GM19452 (cell line): ENCODE results near the gene AHDC1.
"Not testable (repeated sequence)": the region's sequence is repeated elsewhere in the genome, so short reads cannot be mapped to it uniquely, and the experiment has no call there.

ENCODE experiments used
- ATAC-seq: cut with Tn5 transposase; IDR thresholded peaks from one replicate; pipeline ENCODE4 v1.9.1; 2021; ENCODE audit not compliant: unreplicated experiment

The AHDC1 gene

GRCh38 chr1:27519331-27520258 lies 84.3 kb downstream of the AHDC1 start:
- no peak for ATAC-seq

GRCh38 chr1:27518808-27519207 lies 85.1 kb downstream of the AHDC1 start:
- ATAC-seq = no peak

DNA sequence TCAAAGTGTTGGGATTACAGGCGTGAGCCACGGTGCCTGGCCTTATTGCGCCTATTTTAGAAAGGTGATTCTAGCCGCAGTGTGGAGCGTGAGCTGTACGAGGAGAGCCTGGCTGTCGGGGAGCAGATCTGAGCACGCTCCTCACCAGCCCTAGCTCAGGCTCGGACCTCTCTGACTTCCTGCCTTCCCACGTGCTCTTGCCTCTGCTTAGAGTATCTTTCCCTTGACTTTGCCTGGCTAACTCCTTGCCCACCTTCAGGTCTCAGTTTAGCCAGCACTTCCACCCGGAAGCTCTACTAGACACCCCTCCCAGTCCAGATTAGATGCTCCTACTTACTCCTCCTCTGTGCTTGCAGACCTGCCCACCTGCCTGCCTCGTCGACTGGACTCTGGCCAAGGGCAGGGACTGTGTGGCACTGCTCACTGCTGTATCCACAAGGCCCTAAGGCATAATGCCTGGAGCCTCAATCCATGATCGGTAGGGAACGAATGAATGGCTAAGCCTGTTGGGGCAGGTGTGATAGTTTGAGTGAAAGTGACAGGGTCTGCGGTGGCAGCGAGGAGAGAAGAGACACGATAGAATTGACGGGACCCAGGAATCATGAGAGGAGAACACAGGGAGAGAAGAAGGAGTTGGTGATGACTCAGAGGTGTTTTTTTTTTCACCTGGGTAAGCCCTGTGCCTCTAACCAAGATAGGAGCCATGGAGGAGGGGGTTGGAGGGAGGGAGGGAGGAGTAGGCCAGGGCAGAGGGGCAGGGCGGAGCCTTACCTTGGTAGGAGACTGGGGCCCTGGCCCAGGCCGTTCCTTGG lies 85.8 kb downstream of the AHDC1 start:
- no peak for ATAC-seq

DNA sequence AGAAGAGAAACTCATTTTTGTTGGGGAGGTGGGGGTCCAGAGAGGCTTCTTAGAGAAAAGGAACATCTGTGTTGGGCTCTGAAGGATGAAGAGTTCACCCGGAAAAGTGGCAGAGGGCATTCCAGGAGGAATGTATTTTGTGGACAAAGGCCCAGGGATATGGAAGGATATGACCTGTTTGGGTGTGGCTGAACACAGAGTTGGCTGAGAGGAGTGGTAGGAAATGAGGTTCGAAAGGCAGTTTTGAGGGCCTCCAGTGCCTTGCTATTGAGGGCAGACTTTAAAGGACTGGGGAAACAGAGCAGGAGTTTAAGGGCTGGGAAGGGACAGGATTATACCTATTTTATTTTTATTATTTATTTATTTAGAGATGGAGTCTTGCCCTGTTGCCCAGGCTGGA lies 86.6 kb downstream of the AHDC1 start:
- no peak for ATAC-seq

DNA sequence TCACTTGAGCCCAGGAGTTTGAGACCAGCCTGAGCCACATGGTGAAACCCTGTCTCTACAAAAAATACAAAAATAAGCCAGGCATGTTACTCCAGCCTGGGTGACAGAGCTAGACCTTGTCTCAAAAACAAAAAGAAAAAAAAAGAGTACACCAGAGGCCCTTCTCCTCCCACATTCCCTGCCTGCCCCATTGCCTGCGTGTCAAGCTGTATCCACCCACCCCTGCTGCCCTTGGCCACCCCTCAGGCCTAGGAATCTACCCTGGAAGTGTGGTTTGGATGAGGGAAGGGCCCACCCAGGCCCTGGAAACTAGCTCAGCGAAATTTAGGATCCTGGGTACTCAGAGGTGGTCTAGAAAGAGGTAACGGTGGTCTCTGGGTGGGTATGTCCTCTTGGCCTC lies 88.3 kb downstream of the AHDC1 start:
- ATAC-seq = no peak

DNA sequence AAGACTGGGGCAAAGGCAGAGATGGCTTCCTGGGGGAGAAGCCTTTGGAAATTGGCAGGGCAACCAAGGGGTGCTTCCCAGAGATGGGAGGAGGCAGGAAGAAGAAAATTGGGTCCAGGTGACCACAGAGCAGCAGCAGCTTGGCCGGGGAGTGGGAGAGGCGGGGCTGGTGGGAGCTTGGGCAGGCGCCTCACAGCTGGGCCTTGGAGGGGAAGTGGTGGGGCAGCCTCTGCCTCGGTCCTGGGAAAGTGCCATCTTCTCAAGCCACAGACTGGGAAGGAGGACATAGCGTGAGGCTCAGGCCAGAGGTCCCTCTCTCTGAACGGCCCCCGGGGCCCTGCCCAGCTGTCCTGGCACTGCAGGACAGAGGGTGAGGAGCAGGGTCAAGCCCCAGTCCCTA lies 90.0 kb downstream of the AHDC1 start:
- no peak for ATAC-seq

DNA sequence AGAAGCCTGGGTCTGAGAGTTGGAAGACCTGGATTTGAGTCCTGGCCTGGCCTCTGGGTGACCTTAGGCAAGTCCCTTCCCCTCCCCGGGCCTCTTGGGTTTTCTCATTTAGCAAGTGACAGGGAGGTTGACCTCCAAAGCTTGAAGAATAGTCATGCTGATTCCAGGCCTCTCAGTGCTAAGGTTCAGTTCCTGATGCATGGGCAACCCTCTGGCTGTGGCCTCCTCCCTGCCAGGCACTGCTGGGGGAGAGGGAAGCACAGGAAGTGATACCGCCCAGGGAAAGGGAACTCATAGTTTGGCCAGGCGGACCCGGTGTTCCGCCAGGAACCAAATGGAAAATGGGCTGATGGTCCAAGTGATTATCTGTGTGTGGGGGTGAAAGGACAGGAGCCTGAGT lies 90.4 kb downstream of the AHDC1 start:
- no peak for ATAC-seq

DNA sequence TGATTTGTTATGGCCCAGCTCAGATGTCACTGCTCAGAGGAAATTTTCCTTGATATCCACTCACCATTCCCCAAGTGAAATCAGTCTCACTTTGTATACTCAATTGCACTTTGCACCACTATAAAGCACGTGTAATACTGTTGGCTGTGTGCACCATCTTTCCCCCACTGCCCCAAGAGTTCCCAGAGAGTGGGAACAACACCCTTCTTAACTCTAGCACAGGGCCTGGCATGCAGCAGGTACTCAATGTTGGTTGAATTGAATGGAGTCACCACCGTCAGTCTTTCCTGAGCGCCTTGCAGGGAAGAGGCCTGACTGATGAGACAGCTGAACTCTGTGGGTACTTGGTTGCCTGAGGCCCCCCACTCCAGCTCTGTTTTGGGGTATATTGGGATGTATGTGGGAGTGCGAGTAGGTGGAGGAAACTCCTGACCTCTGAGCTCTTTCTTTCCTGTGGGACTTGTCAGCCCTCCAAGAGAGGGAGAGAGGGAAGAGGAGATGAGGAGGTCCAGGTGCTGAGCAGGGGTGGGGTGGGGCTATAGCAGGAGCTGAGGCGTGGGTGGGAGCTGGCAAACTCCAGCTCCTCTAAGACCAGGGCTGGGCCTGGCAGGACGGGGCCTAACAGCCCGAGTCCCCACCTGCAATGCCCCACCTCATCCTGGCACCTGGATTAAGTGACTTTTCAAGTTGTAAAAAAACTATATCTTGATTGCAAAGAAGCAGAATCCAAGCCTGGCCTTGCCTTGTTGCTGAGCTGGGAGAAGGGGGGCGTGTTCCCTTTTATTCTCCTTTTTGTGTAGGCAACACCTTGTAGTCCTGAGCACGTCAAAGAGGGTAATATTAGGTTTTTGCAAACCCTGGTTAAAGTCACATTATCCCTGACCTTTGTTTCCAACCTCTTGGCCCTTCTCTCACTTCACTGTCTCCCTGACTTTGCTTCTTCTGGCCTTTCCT lies 94.5 kb downstream of the AHDC1 start:
- no peak for ATAC-seq

DNA sequence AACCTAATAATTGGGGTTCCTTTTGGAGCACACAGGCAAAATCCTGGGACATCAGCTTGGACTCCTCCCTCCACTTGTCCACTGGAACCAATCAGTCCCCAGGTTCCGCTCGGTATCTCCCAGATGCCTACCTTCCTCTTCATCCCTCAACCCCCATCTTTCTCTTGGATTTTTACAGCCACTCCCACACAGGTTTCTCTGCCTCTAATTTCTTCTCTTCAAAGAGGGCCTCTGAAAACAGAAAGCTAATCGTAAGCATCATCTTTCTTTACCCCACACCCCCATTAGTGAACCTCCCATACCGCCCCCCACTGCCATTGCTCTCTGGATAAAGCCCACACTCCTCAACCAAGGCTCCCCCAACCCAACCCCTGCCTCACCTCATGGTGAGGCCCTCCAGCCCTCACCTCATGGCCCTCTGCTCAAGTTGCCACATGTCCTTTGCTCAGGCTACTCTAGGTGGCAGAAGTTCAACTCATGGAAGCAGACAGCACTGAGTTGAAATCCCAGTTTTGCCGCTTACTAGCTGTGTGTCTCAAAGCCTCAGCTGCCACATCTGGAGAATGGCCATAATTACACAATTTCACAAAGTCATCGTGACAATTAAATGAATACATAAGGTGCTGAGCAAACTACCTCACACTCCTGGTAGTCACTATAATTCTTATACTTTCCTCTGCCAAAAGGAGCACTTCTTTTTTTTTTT lies 95.8 kb downstream of the AHDC1 start:
- ATAC-seq = no peak

DNA sequence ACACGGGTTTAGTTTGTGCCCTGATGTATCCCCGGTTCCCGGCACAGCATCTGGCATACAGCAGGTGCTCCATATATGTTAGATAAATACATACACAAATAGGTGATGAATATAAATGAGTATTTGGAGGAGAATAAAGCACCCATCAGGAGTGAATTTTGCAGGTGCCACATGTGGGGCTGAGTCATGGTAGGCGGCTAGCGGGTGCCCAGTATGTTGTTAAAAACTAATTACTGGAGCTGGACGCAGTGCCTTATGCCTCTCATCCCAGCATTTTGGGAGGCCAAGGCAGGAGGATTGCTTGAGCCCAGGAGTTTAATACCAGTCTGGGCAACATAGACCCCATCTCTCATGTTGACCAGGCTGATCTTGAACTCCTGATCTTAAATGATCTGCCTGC lies 97.2 kb downstream of the AHDC1 start:
- ATAC-seq = no peak

GRCh38 chr1:27505420-27505680 lies 98.6 kb downstream of the AHDC1 start:
- no peak for ATAC-seq

- ATAC-seq = no peak
Observed at GRCh38 chr1:27504588-27505419, 99.1 kb downstream of the AHDC1 start.

DNA sequence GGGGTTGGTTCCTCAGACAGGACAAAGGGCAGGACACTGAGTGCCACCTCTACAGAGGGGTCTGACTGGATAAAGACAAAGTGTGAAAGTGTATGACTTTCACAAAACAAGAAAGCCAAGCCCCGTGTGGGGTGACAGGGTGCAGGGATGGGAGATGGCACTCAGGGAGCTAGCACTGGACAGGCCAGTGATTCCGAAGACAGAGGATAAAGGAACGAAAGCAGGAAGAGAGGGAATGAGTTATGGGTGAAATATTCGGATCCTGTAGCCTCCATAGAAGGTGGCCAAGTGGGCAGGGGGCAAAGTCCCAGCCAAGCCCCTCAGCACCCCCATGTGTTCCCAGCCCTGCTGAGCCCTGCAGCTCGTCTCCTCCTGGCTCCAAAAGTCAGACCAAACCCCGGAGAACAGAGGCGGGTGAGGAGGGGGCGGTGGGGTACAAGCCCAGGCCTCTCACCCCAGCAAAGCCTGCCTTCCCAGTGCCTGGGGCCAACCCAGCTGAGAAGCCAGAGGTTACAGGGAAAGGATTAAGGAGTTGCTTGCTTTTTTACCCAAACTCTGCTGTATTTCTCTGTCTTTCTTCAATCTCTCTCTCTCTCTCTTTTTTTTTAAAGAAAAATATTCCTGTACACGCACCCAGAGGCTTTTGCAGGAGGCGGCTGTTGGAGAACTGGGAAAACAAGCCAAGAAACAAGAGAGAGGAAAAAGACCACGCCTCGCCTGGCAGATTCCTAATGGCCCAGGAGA lies 99.9 kb downstream of the AHDC1 start:
- no peak for ATAC-seq

DNA sequence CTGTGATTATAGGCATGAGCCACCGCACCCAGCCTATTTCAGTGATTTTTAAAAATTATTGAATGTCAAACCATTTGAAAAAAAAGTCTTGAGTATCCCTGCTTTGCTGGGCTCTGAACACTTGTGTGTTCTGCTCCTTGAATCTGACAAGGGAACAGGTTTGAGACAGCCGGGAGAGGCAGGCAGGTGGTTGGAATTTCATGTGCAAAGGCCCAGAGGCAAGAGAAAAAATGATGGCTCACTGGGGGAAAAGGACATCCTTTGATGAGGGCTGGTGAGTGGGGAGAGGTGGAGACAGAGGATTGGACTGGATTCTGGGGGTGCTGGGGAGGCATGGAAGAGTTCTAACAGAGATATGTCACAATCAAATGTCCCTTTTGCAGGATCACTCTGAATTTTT lies 100.9 kb downstream of the AHDC1 start:
- no peak for ATAC-seq

GRCh38 chr1:27501159-27501558 lies 102.8 kb downstream of the AHDC1 start:
- ATAC-seq = not testable (repeated sequence)

DNA sequence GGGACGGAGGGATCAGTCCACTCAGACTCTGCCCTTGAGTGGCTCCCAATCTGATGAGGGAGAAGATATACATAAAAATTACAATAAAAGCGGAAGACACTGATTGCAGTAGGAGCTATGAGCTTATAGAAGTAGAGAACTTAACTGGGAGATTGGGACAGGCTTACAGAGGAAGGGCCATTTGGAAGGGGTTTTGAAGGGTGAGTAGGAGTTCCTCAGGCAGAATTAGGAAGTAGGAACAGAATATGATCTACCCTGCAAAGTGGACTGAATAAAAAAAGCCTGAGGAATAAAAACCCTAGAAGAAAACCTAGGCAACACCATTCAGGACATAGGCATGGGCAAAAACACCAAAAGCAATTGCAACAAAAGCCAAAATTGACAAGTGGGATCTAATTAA lies 104.8 kb downstream of the AHDC1 start:
- ATAC-seq = no peak

GRCh38 chr1:27496604-27497155 lies 107.3 kb downstream of the AHDC1 start:
- ATAC-seq = no peak

DNA sequence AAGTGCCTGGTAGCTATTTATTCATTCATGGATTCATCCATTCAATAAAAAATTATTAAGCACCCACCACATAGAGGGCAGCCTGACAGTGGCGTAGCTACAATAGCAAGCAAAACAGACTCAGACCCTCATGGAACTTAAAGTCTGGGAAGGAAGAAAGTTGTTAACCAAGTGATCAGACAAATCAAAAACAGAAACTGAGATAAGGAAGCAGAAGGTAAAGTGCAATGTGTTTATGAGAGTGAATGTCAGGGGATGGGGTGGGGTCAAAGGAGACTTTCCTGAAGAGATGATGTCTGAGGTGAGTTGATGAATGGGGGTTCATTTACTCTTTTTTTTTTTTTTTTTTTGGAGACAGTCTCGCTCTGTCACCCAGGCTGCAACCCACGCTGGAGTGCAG lies 111.1 kb downstream of the AHDC1 start:
- no peak for ATAC-seq
